Hippocampal formation (tissue), 2 donors: ENCODE data around the gene TRAF3IP1.

Experiments used
- DNase-seq, 2 donors: peaks; one replicate each; lab custom pipeline; 2025; lab: John Stamatoyannopoulos, UW

TRAF3IP1 gene

GRCh38 chr2:238449241-238449640 is 128.9 kb downstream of the TRAF3IP1 start:
- DNase-seq: no peak

- no peak for DNase-seq
Observed at GRCh38 chr2:238449909-238450417, 129.6 kb downstream of the TRAF3IP1 start.

- no peak for DNase-seq
Observed at GRCh38 chr2:238450440-238450861, 130.1 kb downstream of the TRAF3IP1 start.
